Sigmoid colon (tissue), 4 donors: Measurements from ENCODE around the gene FLNB.

Source experiments
- EP300 ChIP-seq, 4 donors: sonication (generic); formaldehyde crosslinking; IDR thresholded peaks; one replicate each; pipeline ENCODE4 v1.6.1; 2017; ENCODE audit warnings: antibody characterized with exemption in 4 of 4
- POLR2A ChIP-seq, 2 donors: fragments of 450-650 bp; IDR thresholded peaks; one replicate each; pipeline ENCODE4 v1.6.1; 2016; ENCODE audit warnings: antibody characterized with exemption in 2 of 2, mild to moderate bottlenecking in 2 of 2, moderate library complexity in 2 of 2
- POLR2AphosphoS5 ChIP-seq, 4 donors: sonication (generic); formaldehyde crosslinking; IDR thresholded peaks; one replicate each; pipeline ENCODE4 v1.6.1; 2017; ENCODE audit warnings: antibody characterized with exemption in 4 of 4
- TF ChIP-seq, protein P1 (sequence below), 4 experiments: fragments of 450-650 bp in 3 of 4; fragments of 200-600 bp in 1 of 4; IDR thresholded peaks; one replicate each; pipeline ENCODE4 v1.5.1; 2016 to 2019; ENCODE audit warnings: antibody characterized with exemption in 4 of 4, mild to moderate bottlenecking in 3 of 4, moderate library complexity in 2 of 4

DNA sequence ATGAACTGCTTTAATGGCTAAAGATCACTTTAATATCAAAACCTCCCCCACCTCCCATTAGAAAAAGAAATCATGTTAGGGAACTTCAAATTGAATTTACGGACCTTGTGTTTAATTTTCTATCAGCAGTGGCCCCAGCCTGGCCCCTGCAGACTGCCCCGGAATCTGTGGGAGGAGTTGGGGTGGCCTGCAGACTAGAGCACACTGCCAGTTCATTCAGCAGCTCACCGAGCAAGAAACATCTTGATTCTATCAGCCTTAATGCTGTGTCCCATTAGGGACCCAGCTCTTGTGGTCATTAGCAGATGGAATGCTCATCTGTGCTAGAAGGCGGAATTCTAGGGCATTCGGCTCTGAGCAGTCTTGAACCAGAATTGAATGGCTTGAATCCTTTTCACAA is 54.2 kb downstream of the FLNB start:
- TF ChIP-seq, protein P1, sequence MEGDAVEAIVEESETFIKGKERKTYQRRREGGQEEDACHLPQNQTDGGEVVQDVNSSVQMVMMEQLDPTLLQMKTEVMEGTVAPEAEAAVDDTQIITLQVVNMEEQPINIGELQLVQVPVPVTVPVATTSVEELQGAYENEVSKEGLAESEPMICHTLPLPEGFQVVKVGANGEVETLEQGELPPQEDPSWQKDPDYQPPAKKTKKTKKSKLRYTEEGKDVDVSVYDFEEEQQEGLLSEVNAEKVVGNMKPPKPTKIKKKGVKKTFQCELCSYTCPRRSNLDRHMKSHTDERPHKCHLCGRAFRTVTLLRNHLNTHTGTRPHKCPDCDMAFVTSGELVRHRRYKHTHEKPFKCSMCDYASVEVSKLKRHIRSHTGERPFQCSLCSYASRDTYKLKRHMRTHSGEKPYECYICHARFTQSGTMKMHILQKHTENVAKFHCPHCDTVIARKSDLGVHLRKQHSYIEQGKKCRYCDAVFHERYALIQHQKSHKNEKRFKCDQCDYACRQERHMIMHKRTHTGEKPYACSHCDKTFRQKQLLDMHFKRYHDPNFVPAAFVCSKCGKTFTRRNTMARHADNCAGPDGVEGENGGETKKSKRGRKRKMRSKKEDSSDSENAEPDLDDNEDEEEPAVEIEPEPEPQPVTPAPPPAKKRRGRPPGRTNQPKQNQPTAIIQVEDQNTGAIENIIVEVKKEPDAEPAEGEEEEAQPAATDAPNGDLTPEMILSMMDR (IDR thresholded peaks at IDR 0.05): no peak
- TF ChIP-seq POLR2A (IDR thresholded peaks at IDR 0.05) (no peak), POLR2AphosphoS5 (IDR thresholded peaks at IDR 0.05) (peak in 2 of 4 donors; percentile 36 to 47), EP300 (IDR thresholded peaks at IDR 0.05) (no peak)
